ENCODE measurements around the gene SLX9. TPM values are rescaled to one million over a fixed set of nuclear protein-coding genes. Genes with fewer than 3 reads are reported as not detected.

The SLX9 gene
- polyA plus RNA-seq, 6 donors from 2014 or later: 7.8 to 14.2 (median 12.3) TPM

DNA sequence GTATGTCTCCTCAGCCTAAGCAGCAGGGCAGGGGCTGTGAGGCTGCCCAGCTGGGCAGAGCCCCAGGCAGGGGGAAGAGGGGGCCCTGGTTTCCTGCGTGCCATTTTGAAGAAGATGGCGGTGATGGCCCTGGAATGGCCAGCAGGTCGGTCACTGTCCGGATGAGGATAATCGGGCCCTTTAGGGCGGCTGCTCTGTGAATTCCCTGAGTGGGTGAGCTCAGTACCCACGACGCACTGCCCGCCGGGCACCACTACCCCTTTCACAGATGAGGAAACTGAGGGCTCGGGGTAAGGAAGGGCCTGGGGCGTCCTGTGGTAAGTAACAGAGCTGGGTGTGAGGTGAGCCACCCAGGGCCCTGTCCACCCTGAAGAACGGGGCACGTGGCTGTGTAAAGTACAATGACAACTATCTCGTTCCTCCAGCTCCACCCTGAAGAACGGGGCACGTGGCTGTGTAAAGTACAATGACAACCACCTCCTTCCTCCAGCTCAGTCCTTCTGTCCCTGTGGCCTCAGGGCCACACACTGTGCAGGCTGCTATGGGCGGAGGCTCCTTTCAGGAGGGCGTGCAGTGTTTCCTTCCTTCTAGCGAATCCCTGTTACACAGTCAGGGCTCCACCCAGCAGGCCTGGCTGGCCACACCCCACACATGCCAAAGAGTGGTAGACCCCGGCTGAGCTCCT, 42.4 kb upstream of the SLX9 start:
- peaks cover 15 to 29% (median 16%) of the 10 kb centered on the region in 3 donors for H3K4me1 Mint-ChIP-seq
- H3K9me3 Mint-ChIP-seq: no peaks in the 10 kb centered on the region
- DNase-seq (no peak), ATAC-seq (ENCODE audit: low read depth in 2 of 2) (peak in 1 of 2 donors; percentile 16)
- no peaks in the 10 kb centered on the region for H3K27me3 Mint-ChIP-seq
- H3K4me3 Mint-ChIP-seq: no peak overlapping the region
- no peak overlapping the region for H3K27ac Mint-ChIP-seq
- H3K36me3 Mint-ChIP-seq: peaks cover 10 to 11% of the 10 kb centered on the region in 2 donors

DNA sequence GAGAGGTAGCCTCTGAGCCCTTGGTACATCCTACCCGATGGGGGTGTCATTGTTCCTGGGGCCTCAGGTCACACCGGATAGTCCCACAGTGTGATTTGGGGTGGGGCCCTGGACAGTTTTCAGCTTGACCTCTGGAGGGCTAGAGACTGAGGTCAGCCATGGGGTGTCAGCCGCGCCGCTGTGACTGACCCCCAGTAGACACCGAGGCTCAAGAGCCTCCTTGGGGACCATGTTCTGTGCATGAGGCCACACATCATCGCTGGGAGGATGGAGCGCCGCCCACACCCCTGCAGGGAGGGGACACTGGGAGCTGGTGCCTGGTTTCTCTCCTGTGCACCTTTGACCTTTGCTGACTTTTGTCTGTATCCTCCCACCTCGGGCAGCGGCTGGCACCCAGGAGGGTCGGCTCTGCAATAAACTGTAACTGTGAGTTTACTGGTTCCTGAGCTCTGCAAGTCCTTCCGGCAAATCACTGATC, 41.8 kb upstream of the SLX9 start:
- no peak overlapping the region for H3K4me3 Mint-ChIP-seq
- ATAC-seq (ENCODE audit: low read depth in 2 of 2) (no peak), DNase-seq (no peak)
- peaks cover 16 to 26% (median 16%) of the 10 kb centered on the region in 3 donors for H3K4me1 Mint-ChIP-seq
- peak overlapping the region in 1 of 6 donors; percentile 80 for H3K27ac Mint-ChIP-seq
- no peaks in the 10 kb centered on the region for H3K9me3 Mint-ChIP-seq
- peaks cover 16 to 17% of the 10 kb centered on the region in 2 donors for H3K36me3 Mint-ChIP-seq
- no peaks in the 10 kb centered on the region for H3K27me3 Mint-ChIP-seq

DNA sequence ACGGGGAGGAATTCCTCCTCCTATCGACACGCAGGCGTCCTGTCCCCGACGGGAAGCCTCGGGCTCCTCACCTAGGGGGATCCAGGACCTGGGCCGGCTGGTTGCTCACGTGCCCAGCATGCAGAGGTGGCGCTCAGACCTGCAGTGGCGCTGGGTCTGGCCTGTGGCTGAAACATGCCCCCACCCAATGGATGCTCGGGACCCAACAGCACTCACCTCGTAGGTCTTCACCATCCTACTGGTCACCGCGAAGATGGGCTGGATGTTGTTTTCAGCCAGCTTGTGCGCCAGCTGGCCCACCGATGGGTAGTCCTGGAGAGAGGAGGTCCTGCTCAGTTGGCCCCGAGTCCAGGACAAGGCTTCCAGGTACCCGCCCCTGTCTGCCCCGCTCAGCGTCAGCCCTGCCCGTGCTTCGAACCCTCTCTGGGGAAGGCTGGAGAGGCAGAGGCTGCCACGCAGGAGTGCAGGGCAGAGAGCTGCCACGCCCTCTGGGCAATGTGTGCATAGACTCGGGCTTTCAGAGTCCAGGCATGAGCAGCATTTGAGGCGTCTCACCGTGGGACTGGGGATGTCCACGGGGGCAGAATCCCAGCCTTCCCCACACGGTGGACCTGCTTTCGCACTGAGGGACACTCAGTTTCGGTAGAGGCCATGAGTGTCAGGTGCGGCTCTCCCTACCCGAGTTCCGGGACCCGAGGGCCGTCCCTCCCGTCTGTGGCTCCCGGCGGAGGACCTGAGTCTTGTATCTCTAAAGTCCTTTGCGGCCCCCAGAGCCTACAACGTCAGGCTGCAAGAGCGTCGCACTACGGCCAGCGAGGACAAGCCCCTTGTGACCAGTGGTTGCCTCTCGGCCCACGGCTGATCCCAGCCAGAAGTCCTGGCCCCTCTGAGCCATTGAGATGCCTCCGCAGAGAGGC, 40.7 kb upstream of the SLX9 start:
- Mint-ChIP-seq H3K4me1 (peaks cover 12 to 17% (median 14%) of the 10 kb centered on the region in 3 donors), H3K36me3 (peaks cover 17 to 21% of the 10 kb centered on the region in 2 donors), H3K27me3 (no peaks in the 10 kb centered on the region), H3K9me3 (peaks cover 0 to under 1% (median 0%) of the 10 kb centered on the region in 7 donors), H3K27ac (no peak overlapping the region), H3K4me3 (no peak overlapping the region)
- no peak for ATAC-seq (ENCODE audit: low read depth in 2 of 2)
- no peak for DNase-seq

- ATAC-seq (ENCODE audit: low read depth in 2 of 2): no peak
- DNase-seq: no peak
- Mint-ChIP-seq H3K9me3 (peaks cover 0 to 1% (median 0%) of the 10 kb centered on the region in 7 donors), H3K27me3 (no peaks in the 10 kb centered on the region), H3K36me3 (peaks cover 21 to 27% of the 10 kb centered on the region in 2 donors), H3K4me1 (peaks cover 18 to 19% (median 18%) of the 10 kb centered on the region in 3 donors), H3K27ac (peak overlapping the region in 1 of 6 donors; percentile 79), H3K4me3 (no peak overlapping the region)
These were observed 39.9 kb upstream of the SLX9 start for GRCh38 chr21:44899768-44900558.

DNA sequence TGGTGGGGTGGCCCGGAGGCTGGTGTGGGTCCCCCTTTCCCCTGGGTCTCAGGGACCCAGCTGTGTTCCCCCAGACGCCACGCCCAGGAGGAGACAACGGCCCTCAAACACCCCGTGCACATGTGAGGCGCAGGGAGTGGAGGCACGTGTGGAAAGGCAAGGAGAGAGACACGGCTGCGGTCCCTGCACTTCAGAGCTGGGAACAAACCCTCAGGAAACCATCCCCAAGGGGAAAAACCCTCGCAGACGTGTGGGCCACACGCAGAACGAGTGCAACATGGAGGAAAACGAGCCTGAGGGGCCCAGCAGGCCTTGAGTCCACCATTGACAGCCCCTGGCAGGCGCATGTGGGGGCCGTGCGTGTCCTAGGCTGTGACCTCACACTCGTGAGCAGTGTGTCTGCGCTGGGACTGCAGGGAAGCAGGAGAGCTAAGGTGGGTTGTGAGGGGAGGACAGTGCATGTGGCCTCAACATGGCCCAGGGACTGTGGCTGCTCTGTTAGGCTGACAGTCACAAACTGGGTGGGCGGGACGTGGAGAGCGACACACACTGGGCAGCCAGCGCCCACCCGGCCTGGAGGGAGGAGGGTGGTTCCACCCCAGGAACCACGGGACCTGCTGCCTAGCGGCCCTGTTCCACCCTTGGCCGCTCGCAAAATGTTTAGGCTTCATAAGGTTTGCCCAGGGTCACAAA, 39.1 kb upstream of the SLX9 start:
- H3K4me1 Mint-ChIP-seq: peaks cover 14 to 22% (median 17%) of the 10 kb centered on the region in 3 donors
- peaks cover 0 to 1% (median 0%) of the 10 kb centered on the region in 7 donors for H3K9me3 Mint-ChIP-seq
- H3K27me3 Mint-ChIP-seq: no peaks in the 10 kb centered on the region
- no peak overlapping the region for H3K4me3 Mint-ChIP-seq
- DNase-seq (no peak), ATAC-seq (ENCODE audit: low read depth in 2 of 2) (no peak)
- peaks cover 21 to 27% of the 10 kb centered on the region in 2 donors for H3K36me3 Mint-ChIP-seq
- peak overlapping the region in 1 of 6 donors; percentile 79 for H3K27ac Mint-ChIP-seq

GRCh38 chr21:44901391-44902074, 38.3 kb upstream of the SLX9 start:
- ATAC-seq (ENCODE audit: low read depth in 2 of 2) (no peak), DNase-seq (no peak)
- H3K27me3 Mint-ChIP-seq: no peaks in the 10 kb centered on the region
- H3K36me3 Mint-ChIP-seq: peaks cover 21 to 27% of the 10 kb centered on the region in 2 donors
- H3K4me1 Mint-ChIP-seq: peaks cover 18 to 27% (median 20%) of the 10 kb centered on the region in 3 donors
- H3K27ac Mint-ChIP-seq: no peak overlapping the region
- H3K4me3 Mint-ChIP-seq: no peak overlapping the region
- peaks cover 0 to 1% (median 0%) of the 10 kb centered on the region in 7 donors for H3K9me3 Mint-ChIP-seq

DNA sequence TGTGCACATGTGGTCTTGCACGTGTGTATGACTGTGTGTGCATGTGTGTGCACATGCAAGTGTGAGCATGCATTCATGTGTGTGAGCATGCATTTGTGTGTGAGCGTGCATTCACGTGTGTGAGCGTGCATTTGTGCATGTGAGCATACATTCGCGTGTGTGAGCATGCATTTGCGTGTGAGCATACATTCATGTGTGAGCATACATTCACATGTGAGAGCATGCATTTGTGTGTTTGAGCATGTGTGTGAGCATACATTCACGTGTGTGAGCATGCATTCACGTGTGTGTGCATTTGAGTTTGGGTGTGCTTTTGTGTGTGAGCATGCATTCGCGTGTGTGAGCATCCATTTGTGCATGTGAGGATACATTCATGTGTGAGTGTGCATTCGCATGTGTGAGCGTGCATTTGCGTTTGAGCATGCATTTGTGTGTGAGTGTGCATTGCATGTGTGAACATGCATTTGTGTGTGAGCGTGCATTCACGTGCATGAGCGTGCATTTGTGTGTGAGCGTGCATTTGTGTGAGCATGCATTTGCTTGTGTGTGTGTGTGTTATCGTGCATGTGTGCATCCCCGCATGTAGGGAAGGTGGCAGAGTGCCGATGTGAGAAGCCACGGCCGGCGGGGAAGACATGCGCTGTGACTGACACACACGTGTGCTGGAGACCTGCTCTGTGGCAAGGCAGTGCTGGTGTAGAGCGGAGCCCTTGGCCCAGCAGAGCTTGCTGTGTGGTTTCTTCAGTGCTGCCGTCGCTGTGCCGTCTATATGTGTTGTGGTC, 37.4 kb upstream of the SLX9 start:
- no peak overlapping the region for H3K4me3 Mint-ChIP-seq
- H3K4me1 Mint-ChIP-seq: peaks cover 20 to 28% (median 25%) of the 10 kb centered on the region in 3 donors
- ATAC-seq (ENCODE audit: low read depth in 2 of 2): no peak
- H3K36me3 Mint-ChIP-seq: peaks cover 21 to 27% of the 10 kb centered on the region in 2 donors
- H3K27ac Mint-ChIP-seq: peak overlapping the region in 1 of 6 donors; percentile 54
- no peak for DNase-seq
- peaks cover 0 to 1% (median 0%) of the 10 kb centered on the region in 7 donors for H3K9me3 Mint-ChIP-seq
- H3K27me3 Mint-ChIP-seq: no peaks in the 10 kb centered on the region

DNA sequence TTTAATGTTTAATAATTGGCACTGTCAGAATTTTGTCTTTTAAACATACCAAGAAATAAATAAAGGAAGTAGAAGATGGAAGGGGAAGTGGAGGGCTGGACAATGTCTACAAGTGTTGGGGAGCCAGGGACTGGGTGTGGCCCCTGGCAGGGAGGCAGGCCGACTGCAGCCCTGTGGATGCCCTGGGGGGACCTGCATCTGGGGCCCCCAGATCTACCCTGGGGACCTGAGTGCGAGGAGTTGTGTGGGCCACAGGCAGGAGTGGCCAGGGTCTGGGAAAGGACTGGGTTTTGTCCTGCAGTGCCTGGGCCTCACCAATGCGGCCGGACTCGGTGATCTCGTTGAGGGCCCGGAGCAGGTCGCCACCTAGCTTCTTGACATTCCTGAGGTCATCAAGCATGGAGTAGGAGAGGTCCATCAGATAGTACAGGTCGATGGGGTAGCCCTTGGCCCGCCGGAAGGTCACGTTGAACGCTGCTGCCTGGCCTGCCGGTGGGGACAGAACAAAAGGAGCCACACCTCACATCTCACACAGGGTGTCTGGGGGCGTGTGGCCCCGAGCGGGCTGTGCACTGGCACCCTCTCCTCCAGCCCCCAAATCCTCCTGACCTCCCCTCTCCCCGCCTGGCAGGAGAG, 36.7 kb upstream of the SLX9 start:
- peaks cover 27 to 32% (median 32%) of the 10 kb centered on the region in 3 donors for H3K4me1 Mint-ChIP-seq

DNA sequence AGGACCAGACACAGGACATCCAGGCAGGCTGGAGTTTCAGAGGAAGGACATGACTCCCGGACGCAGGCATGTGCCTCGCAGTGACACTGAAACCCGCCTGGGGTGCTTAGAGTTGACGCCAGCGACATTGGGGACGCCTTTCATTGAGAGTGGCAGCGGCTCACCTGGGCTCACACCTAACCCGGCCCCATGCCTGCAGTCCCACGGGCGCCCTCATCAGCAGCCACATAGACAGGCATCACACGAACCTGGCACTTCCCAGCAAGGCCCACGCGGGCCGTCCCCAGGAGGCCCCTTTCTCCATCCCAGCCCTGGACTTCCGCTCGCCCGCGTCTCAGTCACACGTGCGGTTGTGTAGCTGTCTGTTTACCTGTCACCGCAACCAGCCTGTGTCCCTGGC, 36.1 kb upstream of the SLX9 start:
- H3K4me3 Mint-ChIP-seq: no peak overlapping the region
- H3K36me3 Mint-ChIP-seq: peaks cover 21 to 27% of the 10 kb centered on the region in 2 donors
- peaks cover 0 to 1% (median 0%) of the 10 kb centered on the region in 7 donors for H3K9me3 Mint-ChIP-seq
- ATAC-seq (ENCODE audit: low read depth in 2 of 2): no peak
- DNase-seq: no peak
- H3K27ac Mint-ChIP-seq: no peak overlapping the region
- peaks cover 31 to 37% (median 35%) of the 10 kb centered on the region in 3 donors for H3K4me1 Mint-ChIP-seq
- H3K27me3 Mint-ChIP-seq: no peaks in the 10 kb centered on the region

More for the DNA sequence above, 36.7 kb upstream of the SLX9 start:
- no peak overlapping the region for H3K4me3 Mint-ChIP-seq
- peaks cover 21 to 27% of the 10 kb centered on the region in 2 donors for H3K36me3 Mint-ChIP-seq
- peaks cover 0 to 1% (median 0%) of the 10 kb centered on the region in 7 donors for H3K9me3 Mint-ChIP-seq
- DNase-seq (no peak), ATAC-seq (ENCODE audit: low read depth in 2 of 2) (no peak)
- no peaks in the 10 kb centered on the region for H3K27me3 Mint-ChIP-seq
- peak overlapping the region in 1 of 6 donors; percentile 54 for H3K27ac Mint-ChIP-seq

DNA sequence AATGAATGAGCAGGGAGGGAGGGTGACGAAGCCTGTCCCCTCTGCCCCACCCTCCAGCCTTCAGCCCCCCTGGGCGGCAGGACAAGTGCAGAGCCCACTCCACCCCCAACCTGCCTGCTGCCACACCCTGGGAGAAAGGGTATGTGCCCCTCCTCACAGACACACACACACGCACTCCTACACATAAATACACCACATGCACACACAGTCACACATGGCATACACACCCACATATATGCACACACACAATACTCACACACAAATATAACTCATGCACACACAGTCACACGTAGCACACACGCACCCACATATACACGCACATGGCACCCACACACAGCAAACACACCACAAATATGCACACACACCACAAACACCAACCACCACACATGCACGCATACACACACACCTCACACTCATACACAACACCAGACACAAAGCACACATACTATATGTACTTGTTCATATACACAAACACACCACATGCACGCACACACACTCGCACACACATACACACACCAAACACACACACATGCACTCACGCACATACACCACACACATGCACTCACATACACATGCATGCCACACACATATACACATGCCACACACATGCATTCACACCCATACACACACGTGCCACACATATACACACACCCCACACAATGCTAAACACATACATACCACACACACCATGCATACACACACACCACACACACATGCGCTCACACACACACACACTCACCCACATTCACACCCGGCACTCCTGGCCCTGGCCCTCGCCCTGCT, 35.5 kb upstream of the SLX9 start:
- Mint-ChIP-seq H3K4me1 (peaks cover 38 to 44% (median 41%) of the 10 kb centered on the region in 3 donors), H3K27me3 (no peaks in the 10 kb centered on the region), H3K27ac (peak overlapping the region in 2 of 6 donors; percentile 0 to 24), H3K36me3 (peaks cover 24 to 32% of the 10 kb centered on the region in 2 donors), H3K9me3 (peaks cover 0 to 1% (median 0%) of the 10 kb centered on the region in 7 donors), H3K4me3 (peak overlapping the region in 3 of 8 donors; percentile 3 to 16 (median 4))
- DNase-seq (no peak), ATAC-seq (ENCODE audit: low read depth in 2 of 2) (no peak)
